Measurements from ENCODE around the gene SCUBE1.

DNA sequence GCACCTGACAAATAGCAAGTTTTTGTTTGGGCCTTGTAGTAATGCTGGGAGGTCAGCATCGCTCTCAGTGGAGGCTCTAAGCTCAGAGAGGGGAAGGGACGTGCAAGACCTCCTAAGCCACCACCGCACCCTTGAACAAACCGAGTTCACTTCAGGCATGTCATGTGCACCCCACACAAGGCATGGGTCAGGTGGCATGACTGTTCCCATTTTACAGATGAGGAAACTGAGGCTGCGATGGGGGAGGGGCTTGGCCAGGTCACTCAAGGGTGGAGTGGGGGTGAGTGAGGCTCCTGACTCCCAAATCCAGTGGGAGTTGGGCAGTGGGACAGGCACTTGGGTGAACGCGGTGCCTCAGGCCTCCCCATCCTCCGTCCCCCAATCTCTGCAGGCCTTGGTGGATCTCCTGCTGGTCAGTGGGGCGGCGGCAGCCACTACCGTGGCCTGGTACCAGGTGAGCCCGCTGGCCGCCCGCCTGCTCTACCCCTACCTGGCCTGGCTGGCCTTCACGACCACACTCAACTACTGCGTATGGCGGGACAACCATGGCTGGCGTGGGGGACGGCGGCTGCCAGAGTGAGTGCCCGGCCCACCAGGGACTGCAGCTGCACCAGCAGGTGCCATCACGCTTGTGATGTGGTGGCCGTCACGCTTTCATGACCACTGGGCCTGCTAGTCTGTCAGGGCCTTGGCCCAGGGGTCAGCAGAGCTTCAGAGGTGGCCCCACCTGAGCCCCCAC lies 180.6 kb downstream of the SCUBE1 start:
- TF ChIP-seq, protein P1, sequence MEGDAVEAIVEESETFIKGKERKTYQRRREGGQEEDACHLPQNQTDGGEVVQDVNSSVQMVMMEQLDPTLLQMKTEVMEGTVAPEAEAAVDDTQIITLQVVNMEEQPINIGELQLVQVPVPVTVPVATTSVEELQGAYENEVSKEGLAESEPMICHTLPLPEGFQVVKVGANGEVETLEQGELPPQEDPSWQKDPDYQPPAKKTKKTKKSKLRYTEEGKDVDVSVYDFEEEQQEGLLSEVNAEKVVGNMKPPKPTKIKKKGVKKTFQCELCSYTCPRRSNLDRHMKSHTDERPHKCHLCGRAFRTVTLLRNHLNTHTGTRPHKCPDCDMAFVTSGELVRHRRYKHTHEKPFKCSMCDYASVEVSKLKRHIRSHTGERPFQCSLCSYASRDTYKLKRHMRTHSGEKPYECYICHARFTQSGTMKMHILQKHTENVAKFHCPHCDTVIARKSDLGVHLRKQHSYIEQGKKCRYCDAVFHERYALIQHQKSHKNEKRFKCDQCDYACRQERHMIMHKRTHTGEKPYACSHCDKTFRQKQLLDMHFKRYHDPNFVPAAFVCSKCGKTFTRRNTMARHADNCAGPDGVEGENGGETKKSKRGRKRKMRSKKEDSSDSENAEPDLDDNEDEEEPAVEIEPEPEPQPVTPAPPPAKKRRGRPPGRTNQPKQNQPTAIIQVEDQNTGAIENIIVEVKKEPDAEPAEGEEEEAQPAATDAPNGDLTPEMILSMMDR (IDR thresholded peaks at IDR 0.05): no peak
- no peak for TF ChIP-seq POLR2A (IDR thresholded peaks at IDR 0.05)
